Fibroblast of lung (primary cell): ENCODE data around the gene FYB2.

Experiments
- EZH2 ChIP-seq: IDR thresholded peaks from 2 replicates; pipeline ENCODE4 v1.5.1; 2012; ENCODE audit warnings: low read length, control low read depth, mild to moderate bottlenecking; ENCODE audit errors: missing control alignments
- TF ChIP-seq, protein P1 (sequence below), 2 donors: IDR thresholded peaks in 1 of 2; conservative IDR thresholded peaks in 1 of 2; 1 replicate in 1 of 2; 2 replicates in 1 of 2; pipeline ENCODE4 v1.5.1; 2011 to 2012; ENCODE audit warnings: low read length in 2 of 2, control low read depth in 1 of 2, inconsistent platforms in 1 of 2, low read depth in 1 of 2, mild to moderate bottlenecking in 1 of 2

- TF ChIP-seq, protein P1, sequence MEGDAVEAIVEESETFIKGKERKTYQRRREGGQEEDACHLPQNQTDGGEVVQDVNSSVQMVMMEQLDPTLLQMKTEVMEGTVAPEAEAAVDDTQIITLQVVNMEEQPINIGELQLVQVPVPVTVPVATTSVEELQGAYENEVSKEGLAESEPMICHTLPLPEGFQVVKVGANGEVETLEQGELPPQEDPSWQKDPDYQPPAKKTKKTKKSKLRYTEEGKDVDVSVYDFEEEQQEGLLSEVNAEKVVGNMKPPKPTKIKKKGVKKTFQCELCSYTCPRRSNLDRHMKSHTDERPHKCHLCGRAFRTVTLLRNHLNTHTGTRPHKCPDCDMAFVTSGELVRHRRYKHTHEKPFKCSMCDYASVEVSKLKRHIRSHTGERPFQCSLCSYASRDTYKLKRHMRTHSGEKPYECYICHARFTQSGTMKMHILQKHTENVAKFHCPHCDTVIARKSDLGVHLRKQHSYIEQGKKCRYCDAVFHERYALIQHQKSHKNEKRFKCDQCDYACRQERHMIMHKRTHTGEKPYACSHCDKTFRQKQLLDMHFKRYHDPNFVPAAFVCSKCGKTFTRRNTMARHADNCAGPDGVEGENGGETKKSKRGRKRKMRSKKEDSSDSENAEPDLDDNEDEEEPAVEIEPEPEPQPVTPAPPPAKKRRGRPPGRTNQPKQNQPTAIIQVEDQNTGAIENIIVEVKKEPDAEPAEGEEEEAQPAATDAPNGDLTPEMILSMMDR (conservative IDR thresholded peaks at IDR 0.05 in 1 of 2, IDR thresholded peaks at IDR 0.05 in 1 of 2; ENCODE audit: low read depth in 1 of 2, low read length in 2 of 2) = no peak
- TF ChIP-seq EZH2 = no peak
These were observed 31.7 kb upstream of the FYB2 start for GRCh38 chr1:56850922-56851321.
